ENCODE results near the gene CGA. TPM values are rescaled to one million over a fixed set of nuclear protein-coding genes. Genes with fewer than 3 reads are reported as not detected.

Gene CGA
- total and polyA plus RNA-seq, 10 donors = not detected

- intact Hi-C loops (cut with DNase I; ENCODE audit: low total_unique reads) = no loop called here
- H3K4me1 ChIP-seq = peaks cover 0 to 10% (median 0%) of the 10 kb centered on the region in 6 donors
- no peak overlapping the region for H3K4me3 ChIP-seq
- no peaks in the 10 kb centered on the region for H3K9me3 ChIP-seq
- no peak overlapping the region for H3K27ac ChIP-seq
- H3K36me3 ChIP-seq = no peaks in the 10 kb centered on the region
- no peaks in the 10 kb centered on the region for H3K27me3 ChIP-seq (replicated peaks in 1 of 7)
- no peak for DNase-seq
- no peak for TF ChIP-seq CTCF (IDR thresholded peaks at IDR 0.05 in 8 of 11, conservative IDR thresholded peaks at IDR 0.05 in 3 of 11)
- no peak for TF ChIP-seq POLR2A (IDR thresholded peaks at IDR 0.05)
- TF ChIP-seq POLR2AphosphoS5 (IDR thresholded peaks at IDR 0.05) = no peak
These were observed 10.9 kb upstream of the CGA start for GRCh38 chr6:87105823-87106222.

GRCh38 chr6:87104667-87105066 lies 9.8 kb upstream of the CGA start:
- H3K4me3 ChIP-seq = no peak overlapping the region
- H3K4me1 ChIP-seq = peaks cover 0 to 12% (median 0%) of the 10 kb centered on the region in 6 donors
- 44 to 57% (median 49%) methylated on average over 4 of the region's 4 CpGs for WGBS, 5 donors
- TF ChIP-seq POLR2AphosphoS5 (IDR thresholded peaks at IDR 0.05) = no peak
- no peak for TF ChIP-seq CTCF (IDR thresholded peaks at IDR 0.05 in 8 of 11, conservative IDR thresholded peaks at IDR 0.05 in 3 of 11)
- TF ChIP-seq POLR2A (IDR thresholded peaks at IDR 0.05) = no peak
- intact Hi-C loops (cut with DNase I; ENCODE audit: low total_unique reads) = no loop called here
- H3K9me3 ChIP-seq = no peaks in the 10 kb centered on the region
- H3K36me3 ChIP-seq = no peaks in the 10 kb centered on the region
- H3K27ac ChIP-seq = no peak overlapping the region
- H3K27me3 ChIP-seq (replicated peaks in 1 of 7) = no peaks in the 10 kb centered on the region
- no peak for DNase-seq

GRCh38 chr6:87103977-87104601 lies 9.2 kb upstream of the CGA start:
- intact Hi-C loops (cut with DNase I; ENCODE audit: low total_unique reads) = no loop called here
- Histone ChIP-seq H3K27ac (no peak overlapping the region), H3K4me1 (peaks cover 0 to 18% (median 0%) of the 10 kb centered on the region in 6 donors), H3K9me3 (no peaks in the 10 kb centered on the region), H3K4me3 (no peak overlapping the region), H3K36me3 (no peaks in the 10 kb centered on the region), H3K27me3 (replicated peaks in 1 of 7) (no peaks in the 10 kb centered on the region)
- TF ChIP-seq POLR2A (IDR thresholded peaks at IDR 0.05) (no peak), POLR2AphosphoS5 (IDR thresholded peaks at IDR 0.05) (no peak), CTCF (IDR thresholded peaks at IDR 0.05 in 8 of 11, conservative IDR thresholded peaks at IDR 0.05 in 3 of 11) (no peak)
- 64 to 91% (median 84%) methylated on average over 4 of the region's 4 CpGs for WGBS, 5 donors
- no peak for DNase-seq

- Histone ChIP-seq H3K4me1 (peaks cover 0 to 20% (median 0%) of the 10 kb centered on the region in 6 donors), H3K27me3 (replicated peaks in 1 of 7) (no peaks in the 10 kb centered on the region), H3K36me3 (no peaks in the 10 kb centered on the region), H3K27ac (no peak overlapping the region), H3K4me3 (no peak overlapping the region), H3K9me3 (no peaks in the 10 kb centered on the region)
- TF ChIP-seq POLR2A (IDR thresholded peaks at IDR 0.05) = no peak
- no peak for TF ChIP-seq POLR2AphosphoS5 (IDR thresholded peaks at IDR 0.05)
- TF ChIP-seq CTCF (IDR thresholded peaks at IDR 0.05 in 8 of 11, conservative IDR thresholded peaks at IDR 0.05 in 3 of 11) = no peak
- 8 to 16% (median 12%) methylated on average over 1 of the region's 1 CpG for WGBS, 5 donors
- intact Hi-C loops (cut with DNase I; ENCODE audit: low total_unique reads) = no loop called here
- DNase-seq = no peak
These were observed 7.3 kb upstream of the CGA start for GRCh38 chr6:87102151-87102621.
